Epithelial cell of proximal tubule (primary cell): Measurements from ENCODE around the gene AQP6. TPM values are rescaled to one million over a fixed set of nuclear protein-coding genes. Genes with fewer than 3 reads are reported as not detected.

Experiments used
- DNase-seq: peaks from one replicate; pipeline ENCODE4 v3.0.0-alpha.2; 2011; ENCODE audit warnings: low read depth
- H3K4me3 ChIP-seq: 2 replicates; pipeline ENCODE4 v1.5.1; 2011; ENCODE audit warnings: low read depth, mild to moderate bottlenecking, low read length
- CTCF ChIP-seq: conservative IDR thresholded peaks from 2 replicates; pipeline ENCODE4 v1.5.1; 2012; ENCODE audit warnings: low read depth, mild to moderate bottlenecking, low read length
- total RNA-seq: library from RNA; depleted of rRNA; stranded (reverse); fragments of >200 nt; gene quantifications from 2 replicates; pipeline ENCODE4 v1.2.3, GENCODE V29; 2015

Gene AQP6
- total RNA-seq, 1 donor from 2014 or later, result not detected

- no peak for DNase-seq
- TF ChIP-seq CTCF, result no peak
- H3K4me3 ChIP-seq, result no peak overlapping the region
These were observed 45.4 kb downstream of the AQP6 start for GRCh38 chr12:50018154-50018553.

GRCh38 chr12:50018968-50019367, 46.2 kb downstream of the AQP6 start:
- DNase-seq, result no peak
- H3K4me3 ChIP-seq, result no peak overlapping the region
- no peak for TF ChIP-seq CTCF

- no peak for DNase-seq
- TF ChIP-seq CTCF, result no peak
- no peak overlapping the region for H3K4me3 ChIP-seq
These were observed 46.8 kb downstream of the AQP6 start for GRCh38 chr12:50019524-50019923.

- DNase-seq, result no peak
- TF ChIP-seq CTCF, result no peak
- no peak overlapping the region for H3K4me3 ChIP-seq
These were observed 48.3 kb downstream of the AQP6 start for GRCh38 chr12:50021031-50021430.

- no peak for TF ChIP-seq CTCF
- no peak overlapping the region for H3K4me3 ChIP-seq
These were observed 50.2 kb downstream of the AQP6 start for GRCh38 chr12:50022903-50023302.

GRCh38 chr12:50024227-50024626, 51.5 kb downstream of the AQP6 start:
- no peak for DNase-seq
- H3K4me3 ChIP-seq, result peak overlapping the region; percentile 79
- TF ChIP-seq CTCF, result no peak

More at GRCh38 chr12:50022903-50023302, 50.2 kb downstream of the AQP6 start:
- no peak for DNase-seq

- DNase-seq, result no peak
- H3K4me3 ChIP-seq, result peak overlapping the region; percentile 79
- TF ChIP-seq CTCF, result no peak
These were observed 52.0 kb downstream of the AQP6 start for GRCh38 chr12:50024805-50025186.
